DOHH2 (cell line): Measurements from ENCODE around the gene KLHDC4.
A peak's percentile ranks its signal among the peaks of the same experiment; 100 is the strongest.

ENCODE experiments used
- H3F3A ChIP-seq: fragments of 200-600 bp; sonication (generic), shearing (Covaris generic); 2 replicates; pipeline ENCODE4 v1.6.0; 2016; ENCODE audit warnings: antibody characterized with exemption, mild to moderate bottlenecking; ENCODE audit not compliant: control insufficient read depth, insufficient read depth
- H3K27ac ChIP-seq: fragments of 200-600 bp; sonication (generic); 2 replicates; pipeline ENCODE4 v1.5.1; 2014; ENCODE audit warnings: low read depth, mild to moderate bottlenecking, low read length, moderate library complexity
- H3K27me3 ChIP-seq: fragments of 200-600 bp; sonication (generic); 2 replicates; pipeline ENCODE4 v1.6.1; 2014; ENCODE audit warnings: mild to moderate bottlenecking, low read length, mixed read lengths; ENCODE audit not compliant: control insufficient read depth
- H3K36me3 ChIP-seq: fragments of 200-600 bp; sonication (generic); 2 replicates; pipeline ENCODE4 v1.6.1; 2014; ENCODE audit warnings: mild to moderate bottlenecking, low read length, moderate library complexity, mixed read lengths; ENCODE audit not compliant: control insufficient read depth
- H3K4me1 ChIP-seq: fragments of 200-600 bp; sonication (generic); 2 replicates; pipeline ENCODE4 v1.6.1; 2014; ENCODE audit warnings: mild to moderate bottlenecking, low read length, mixed read lengths; ENCODE audit not compliant: control insufficient read depth
- H3K4me2 ChIP-seq: fragments of 200-600 bp; sonication (generic); 2 replicates; pipeline ENCODE4 v1.6.0; 2014; ENCODE audit warnings: mild to moderate bottlenecking, low read length, moderate library complexity
- H3K4me3 ChIP-seq: fragments of 200-600 bp; sonication (generic); 2 replicates; pipeline ENCODE4 v1.5.1; 2014; ENCODE audit warnings: mild to moderate bottlenecking, low read length, mixed read lengths
- H3K79me2 ChIP-seq: fragments of 200-600 bp; sonication (generic); 2 replicates; pipeline ENCODE4 v1.6.1; 2014; ENCODE audit warnings: mild to moderate bottlenecking, low read length, mixed read lengths; ENCODE audit not compliant: control insufficient read depth
- H3K9me2 ChIP-seq: fragments of 200-600 bp; sonication (generic); replicated peaks from 2 replicates; pipeline ENCODE4 v1.6.1; 2014; ENCODE audit warnings: mild to moderate bottlenecking, low read length, mixed read lengths; ENCODE audit not compliant: control insufficient read depth
- H3K9me3 ChIP-seq: fragments of 200-600 bp; sonication (generic); 2 replicates; pipeline ENCODE4 v1.6.1; 2014; ENCODE audit warnings: antibody characterized with exemption, low read length, mixed read lengths; ENCODE audit not compliant: control insufficient read depth, insufficient read depth
- H4K20me1 ChIP-seq: fragments of 200-600 bp; sonication (generic); 2 replicates; pipeline ENCODE4 v1.6.0; 2014; ENCODE audit warnings: low read depth, mild to moderate bottlenecking, antibody characterized with exemption, low read length, moderate library complexity; ENCODE audit not compliant: control insufficient read depth, insufficient read depth
- CTCF ChIP-seq: fragments of 200-600 bp; sonication (generic); IDR thresholded peaks from one replicate; pipeline ENCODE4 v1.5.1; 2014; ENCODE audit warnings: antibody characterized with exemption, mild to moderate bottlenecking, low read depth, low read length; ENCODE audit not compliant: poor library complexity, severe bottlenecking
- EZH2phosphoT487 ChIP-seq: fragments of 200-600 bp; sonication (generic); IDR thresholded peaks from 2 replicates; pipeline ENCODE4 v1.6.1; 2017; ENCODE audit warnings: borderline replicate concordance, mild to moderate bottlenecking, antibody characterized with exemption, low read length, moderate library complexity, mixed read lengths

KLHDC4 gene

GRCh38 chr16:87694441-87695125 lies 71.2 kb downstream of the KLHDC4 start:
- TF ChIP-seq EZH2phosphoT487 (no peak), CTCF (no peak)
- 0 out of 2 replicates have a peak, but pooled peaks cover 5% of the 10 kb centered on the region for H4K20me1 ChIP-seq
- no peak overlapping the region for H3K4me2 ChIP-seq
- peaks cover 17% of the 10 kb centered on the region for H3F3A ChIP-seq
- peaks cover 13% of the 10 kb centered on the region for H3K79me2 ChIP-seq
- H3K27me3 ChIP-seq: no peaks in the 10 kb centered on the region
- H3K4me3 ChIP-seq: no peak overlapping the region
- peaks cover 30% of the 10 kb centered on the region for H3K4me1 ChIP-seq
- H3K36me3 ChIP-seq: peaks cover 53% of the 10 kb centered on the region
- no peak overlapping the region for H3K27ac ChIP-seq
- no peaks in the 10 kb centered on the region for H3K9me3 ChIP-seq
- no peaks in the 10 kb centered on the region for H3K9me2 ChIP-seq

- Histone ChIP-seq H3K79me2 (peaks cover 13% of the 10 kb centered on the region), H3K9me3 (no peaks in the 10 kb centered on the region), H3K4me1 (peaks cover 22% of the 10 kb centered on the region), H4K20me1 (0 out of 2 replicates have a peak, but pooled peaks cover 5% of the 10 kb centered on the region), H3K27me3 (no peaks in the 10 kb centered on the region), H3F3A (peaks cover 11% of the 10 kb centered on the region), H3K9me2 (no peaks in the 10 kb centered on the region), H3K4me3 (no peak overlapping the region), H3K4me2 (no peak overlapping the region), H3K36me3 (peaks cover 48% of the 10 kb centered on the region), H3K27ac (no peak overlapping the region)
- no peak for TF ChIP-seq CTCF
- no peak for TF ChIP-seq EZH2phosphoT487
Measured at GRCh38 chr16:87693827-87694226, 72.0 kb downstream of the KLHDC4 start.

GRCh38 chr16:87692756-87693155 lies 73.0 kb downstream of the KLHDC4 start:
- no peaks in the 10 kb centered on the region for H3K9me2 ChIP-seq
- H3K36me3 ChIP-seq: peaks cover 41% of the 10 kb centered on the region
- no peaks in the 10 kb centered on the region for H3K9me3 ChIP-seq
- no peak overlapping the region for H3K4me2 ChIP-seq
- H3F3A ChIP-seq: peaks cover 3% of the 10 kb centered on the region
- H4K20me1 ChIP-seq: 0 out of 2 replicates have a peak, but pooled peaks cover 5% of the 10 kb centered on the region
- peaks cover 11% of the 10 kb centered on the region for H3K4me1 ChIP-seq
- H3K79me2 ChIP-seq: peaks cover 12% of the 10 kb centered on the region
- no peak overlapping the region for H3K4me3 ChIP-seq
- TF ChIP-seq CTCF (peak; percentile 41), EZH2phosphoT487 (no peak)
- H3K27ac ChIP-seq: no peak overlapping the region
- no peaks in the 10 kb centered on the region for H3K27me3 ChIP-seq
